Measurements from ENCODE around the gene H2BK1.

H2BK1 gene

DNA sequence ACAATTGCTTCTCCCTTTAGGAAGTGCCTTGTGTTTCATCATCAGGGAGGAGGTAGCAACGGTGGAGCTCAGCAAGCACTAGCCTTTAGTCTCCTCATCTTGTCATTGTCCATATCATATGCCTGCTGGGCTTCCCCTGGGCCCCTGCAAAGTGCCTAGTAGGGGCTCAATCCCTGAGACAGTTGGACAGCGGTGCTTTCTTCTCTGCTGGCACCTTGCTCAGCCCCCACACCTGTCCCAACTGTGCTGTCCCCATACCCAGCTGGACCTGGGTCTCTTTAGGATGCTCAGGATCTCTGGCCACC, 32.7 kb upstream of the H2BK1 start:
- Histone ChIP-seq H3K27me3 (replicated peaks; ENCODE audit: insufficient read depth, low read length) (peaks cover 42% of the 10 kb centered on the region), H3K79me2 (ENCODE audit: low read length) (no peaks in the 10 kb centered on the region), H3K27ac (ENCODE audit: low read length) (no peak overlapping the region), H3K4me1 (ENCODE audit: low read length) (peaks cover 15% of the 10 kb centered on the region), H3F3A (ENCODE audit: insufficient read depth, low read length) (0 out of 2 replicates have a peak, but pooled peaks cover 9% of the 10 kb centered on the region), H3K36me3 (replicated peaks; ENCODE audit: insufficient read depth, low read length) (no peaks in the 10 kb centered on the region), H3K9me3 (replicated peaks; ENCODE audit: insufficient read depth, low read length) (no peaks in the 10 kb centered on the region), H4K20me1 (ENCODE audit: insufficient read depth, low read length) (peaks cover 5% of the 10 kb centered on the region; the same call in 1 of the 2 replicates), H3K9ac (ENCODE audit: low read length) (no peak overlapping the region), H3K4me2 (ENCODE audit: low read depth, low read length) (peak overlapping the region; percentile 82; the same call in 1 of the 2 replicates), H2AFZ (ENCODE audit: low read length) (no peak overlapping the region), H3K9me2 (replicated peaks; ENCODE audit: insufficient read depth, low read length) (no peaks in the 10 kb centered on the region), H3K4me3 (ENCODE audit: low read length) (0 out of 2 replicates have a peak overlapping the region, but pooled peaks have one; percentile 40)
- TF ChIP-seq, protein P1, sequence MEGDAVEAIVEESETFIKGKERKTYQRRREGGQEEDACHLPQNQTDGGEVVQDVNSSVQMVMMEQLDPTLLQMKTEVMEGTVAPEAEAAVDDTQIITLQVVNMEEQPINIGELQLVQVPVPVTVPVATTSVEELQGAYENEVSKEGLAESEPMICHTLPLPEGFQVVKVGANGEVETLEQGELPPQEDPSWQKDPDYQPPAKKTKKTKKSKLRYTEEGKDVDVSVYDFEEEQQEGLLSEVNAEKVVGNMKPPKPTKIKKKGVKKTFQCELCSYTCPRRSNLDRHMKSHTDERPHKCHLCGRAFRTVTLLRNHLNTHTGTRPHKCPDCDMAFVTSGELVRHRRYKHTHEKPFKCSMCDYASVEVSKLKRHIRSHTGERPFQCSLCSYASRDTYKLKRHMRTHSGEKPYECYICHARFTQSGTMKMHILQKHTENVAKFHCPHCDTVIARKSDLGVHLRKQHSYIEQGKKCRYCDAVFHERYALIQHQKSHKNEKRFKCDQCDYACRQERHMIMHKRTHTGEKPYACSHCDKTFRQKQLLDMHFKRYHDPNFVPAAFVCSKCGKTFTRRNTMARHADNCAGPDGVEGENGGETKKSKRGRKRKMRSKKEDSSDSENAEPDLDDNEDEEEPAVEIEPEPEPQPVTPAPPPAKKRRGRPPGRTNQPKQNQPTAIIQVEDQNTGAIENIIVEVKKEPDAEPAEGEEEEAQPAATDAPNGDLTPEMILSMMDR (IDR thresholded peaks at IDR 0.05; ENCODE audit: low read length) = no peak
- TF ChIP-seq EZH2phosphoT487 (IDR thresholded peaks at IDR 0.05; ENCODE audit: low read length) = no peak
- TF ChIP-seq EZH2 (optimal IDR thresholded peaks at IDR 0.05; ENCODE audit: low read depth, low read length) = no peak
- no peak for DNase-seq

DNA sequence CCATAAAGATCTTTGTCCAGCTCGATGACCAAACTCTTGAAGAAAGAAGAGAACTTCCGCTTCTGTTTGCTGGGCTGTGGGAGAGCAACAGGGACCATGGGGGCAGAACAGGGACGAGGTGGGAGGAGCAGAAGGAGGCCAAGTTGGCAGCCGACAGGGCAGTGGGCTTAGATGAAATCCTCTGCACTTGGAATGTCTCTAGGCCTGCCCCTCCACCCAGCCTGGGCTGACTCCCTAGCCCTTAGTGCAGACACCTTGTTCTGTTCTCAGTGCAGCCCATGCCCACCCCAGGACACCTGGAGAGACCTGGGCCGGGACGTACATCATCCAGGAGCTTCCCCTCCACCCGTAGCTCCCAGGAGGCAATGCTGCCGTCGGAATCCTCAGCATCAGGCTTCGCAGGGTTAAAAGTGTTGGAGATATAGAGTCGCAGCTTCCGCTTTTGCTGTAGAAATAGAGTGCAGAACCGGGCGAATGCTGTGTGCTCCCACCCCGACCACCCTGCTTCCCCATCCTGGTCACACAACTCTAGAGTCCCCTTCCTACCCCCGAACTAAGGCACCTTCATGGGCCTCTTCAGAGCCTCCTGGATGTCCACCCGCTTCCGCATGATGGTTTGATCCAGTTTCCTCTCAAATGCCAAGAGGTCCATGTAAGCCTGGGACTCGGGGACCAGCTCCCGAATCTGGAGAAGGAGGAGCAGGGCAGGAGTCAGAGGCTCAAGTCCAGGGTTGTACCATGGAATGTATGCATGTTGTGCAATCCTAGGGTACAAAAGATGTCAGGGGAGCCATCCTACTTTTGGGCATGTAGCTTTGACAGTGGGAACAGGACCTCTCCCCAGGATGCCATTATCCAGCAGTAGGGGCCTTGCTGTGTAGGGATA, 32.1 kb upstream of the H2BK1 start:
- Histone ChIP-seq H3F3A (ENCODE audit: insufficient read depth, low read length) (0 out of 2 replicates have a peak, but pooled peaks cover 9% of the 10 kb centered on the region), H3K79me2 (ENCODE audit: low read length) (no peaks in the 10 kb centered on the region), H3K9ac (ENCODE audit: low read length) (no peak overlapping the region), H3K9me3 (replicated peaks; ENCODE audit: insufficient read depth, low read length) (no peaks in the 10 kb centered on the region), H3K27ac (ENCODE audit: low read length) (no peak overlapping the region), H3K27me3 (replicated peaks; ENCODE audit: insufficient read depth, low read length) (peaks cover 36% of the 10 kb centered on the region), H3K4me3 (ENCODE audit: low read length) (no peak overlapping the region), H3K36me3 (replicated peaks; ENCODE audit: insufficient read depth, low read length) (no peaks in the 10 kb centered on the region), H3K4me2 (ENCODE audit: low read depth, low read length) (no peak overlapping the region), H2AFZ (ENCODE audit: low read length) (no peak overlapping the region), H3K4me1 (ENCODE audit: low read length) (peaks cover 15% of the 10 kb centered on the region), H3K9me2 (replicated peaks; ENCODE audit: insufficient read depth, low read length) (no peaks in the 10 kb centered on the region), H4K20me1 (ENCODE audit: insufficient read depth, low read length) (peaks cover 5% of the 10 kb centered on the region; the same call in 1 of the 2 replicates)
- DNase-seq = no peak
- TF ChIP-seq EZH2phosphoT487 (IDR thresholded peaks at IDR 0.05; ENCODE audit: low read length) (no peak), EZH2 (optimal IDR thresholded peaks at IDR 0.05; ENCODE audit: low read depth, low read length) (no peak)
- TF ChIP-seq, protein P1 (IDR thresholded peaks at IDR 0.05; ENCODE audit: low read length) = no peak

DNA sequence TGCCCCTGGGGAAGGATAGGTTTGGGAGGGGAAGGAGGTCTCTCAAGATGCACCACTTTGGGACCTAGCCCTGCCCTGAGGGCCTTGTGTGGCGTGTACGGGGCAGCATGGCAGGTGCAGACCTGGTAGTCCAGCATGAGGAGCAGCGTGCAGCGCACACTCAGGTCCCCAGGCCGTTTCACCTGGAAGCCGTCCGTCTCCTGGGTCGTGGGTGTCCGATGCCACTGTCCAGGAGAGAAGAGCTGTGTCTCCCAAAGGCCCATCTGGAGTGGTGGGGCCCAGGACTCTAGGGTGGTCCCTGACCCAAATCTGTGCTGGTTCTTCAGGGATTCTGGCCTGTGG, 31.4 kb upstream of the H2BK1 start:
- Histone ChIP-seq H3K9me3 (replicated peaks; ENCODE audit: insufficient read depth, low read length) (no peaks in the 10 kb centered on the region), H3K4me1 (ENCODE audit: low read length) (peaks cover 15% of the 10 kb centered on the region), H3K79me2 (ENCODE audit: low read length) (no peaks in the 10 kb centered on the region), H3K4me2 (ENCODE audit: low read depth, low read length) (no peak overlapping the region), H3K27ac (ENCODE audit: low read length) (no peak overlapping the region), H3K9ac (ENCODE audit: low read length) (no peak overlapping the region), H3K4me3 (ENCODE audit: low read length) (no peak overlapping the region), H3F3A (ENCODE audit: insufficient read depth, low read length) (0 out of 2 replicates have a peak, but pooled peaks cover 9% of the 10 kb centered on the region), H3K36me3 (replicated peaks; ENCODE audit: insufficient read depth, low read length) (no peaks in the 10 kb centered on the region), H3K9me2 (replicated peaks; ENCODE audit: insufficient read depth, low read length) (no peaks in the 10 kb centered on the region), H4K20me1 (ENCODE audit: insufficient read depth, low read length) (peaks cover 5% of the 10 kb centered on the region; the same call in 1 of the 2 replicates), H2AFZ (ENCODE audit: low read length) (no peak overlapping the region), H3K27me3 (replicated peaks; ENCODE audit: insufficient read depth, low read length) (peaks cover 29% of the 10 kb centered on the region)
- DNase-seq = no peak
- TF ChIP-seq, protein P1 (IDR thresholded peaks at IDR 0.05; ENCODE audit: low read length) = no peak
- TF ChIP-seq EZH2phosphoT487 (IDR thresholded peaks at IDR 0.05; ENCODE audit: low read length) (no peak), EZH2 (optimal IDR thresholded peaks at IDR 0.05; ENCODE audit: low read depth, low read length) (no peak)

Measured in MM.1S (cell line).